GM12891 (cell line): ENCODE data around the gene IPCEF1.

Source experiments
- PAX5 ChIP-seq: IDR thresholded peaks from 2 replicates; pipeline ENCODE4 v1.6.1; 2011; ENCODE audit warnings: low read length, moderate library complexity, mild to moderate bottlenecking; ENCODE audit not compliant: insufficient read depth, severe bottlenecking
- POLR2A ChIP-seq: IDR thresholded peaks from 2 replicates; pipeline ENCODE4 v1.6.1; 2011; ENCODE audit warnings: low read depth, low read length, control low read depth
- POLR2AphosphoS5 ChIP-seq: IDR thresholded peaks from 2 replicates; pipeline ENCODE4 v1.6.1; 2011; ENCODE audit warnings: low read depth, low read length, control low read depth
- SPI1 ChIP-seq: IDR thresholded peaks from 2 replicates; pipeline ENCODE4 v1.6.1; 2011; ENCODE audit warnings: low read depth, low read length, control low read depth
- TAF1 ChIP-seq: IDR thresholded peaks from 2 replicates; pipeline ENCODE4 v1.6.1; 2011; ENCODE audit warnings: low read depth, low read length, control low read depth

GRCh38 chr6:154258064-154258757, 98.4 kb downstream of the IPCEF1 start:
- no peak for TF ChIP-seq POLR2A
- no peak for TF ChIP-seq POLR2AphosphoS5
- no peak for TF ChIP-seq TAF1
- no peak for TF ChIP-seq PAX5
- no peak for TF ChIP-seq SPI1
